ENCODE results near the gene POFUT1. TPM values are rescaled to one million over a fixed set of nuclear protein-coding genes. Genes with fewer than 3 reads are reported as not detected.
"Not testable (repeated sequence)": the region's sequence is repeated elsewhere in the genome, so short reads cannot be mapped to it uniquely, and the experiment has no call there.

Gene POFUT1
- total RNA-seq, 1 donor from 2014 or later = 23.8 TPM

DNA sequence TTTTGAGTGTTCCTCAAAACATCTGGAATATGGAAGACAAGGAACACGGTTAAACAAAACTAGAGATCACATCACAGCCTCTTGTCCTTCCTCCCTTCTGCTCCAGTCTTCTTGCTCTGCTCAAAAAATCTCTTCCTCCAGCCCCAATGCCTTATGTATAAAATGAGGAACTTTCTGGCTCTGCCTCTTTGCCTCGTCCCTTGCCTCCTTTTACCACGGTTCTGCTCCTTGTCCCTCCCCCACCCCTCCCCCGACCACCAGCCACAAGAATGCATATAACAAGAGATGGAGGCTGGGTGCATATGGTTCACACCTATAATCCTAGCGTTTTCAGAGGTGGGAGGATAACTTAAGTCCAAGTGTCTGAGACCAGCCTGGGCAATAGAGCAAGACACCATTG, 43.7 kb upstream of the POFUT1 start:
- no peak for DNase-seq (ENCODE audit: low read depth)
- TF ChIP-seq, protein P1, sequence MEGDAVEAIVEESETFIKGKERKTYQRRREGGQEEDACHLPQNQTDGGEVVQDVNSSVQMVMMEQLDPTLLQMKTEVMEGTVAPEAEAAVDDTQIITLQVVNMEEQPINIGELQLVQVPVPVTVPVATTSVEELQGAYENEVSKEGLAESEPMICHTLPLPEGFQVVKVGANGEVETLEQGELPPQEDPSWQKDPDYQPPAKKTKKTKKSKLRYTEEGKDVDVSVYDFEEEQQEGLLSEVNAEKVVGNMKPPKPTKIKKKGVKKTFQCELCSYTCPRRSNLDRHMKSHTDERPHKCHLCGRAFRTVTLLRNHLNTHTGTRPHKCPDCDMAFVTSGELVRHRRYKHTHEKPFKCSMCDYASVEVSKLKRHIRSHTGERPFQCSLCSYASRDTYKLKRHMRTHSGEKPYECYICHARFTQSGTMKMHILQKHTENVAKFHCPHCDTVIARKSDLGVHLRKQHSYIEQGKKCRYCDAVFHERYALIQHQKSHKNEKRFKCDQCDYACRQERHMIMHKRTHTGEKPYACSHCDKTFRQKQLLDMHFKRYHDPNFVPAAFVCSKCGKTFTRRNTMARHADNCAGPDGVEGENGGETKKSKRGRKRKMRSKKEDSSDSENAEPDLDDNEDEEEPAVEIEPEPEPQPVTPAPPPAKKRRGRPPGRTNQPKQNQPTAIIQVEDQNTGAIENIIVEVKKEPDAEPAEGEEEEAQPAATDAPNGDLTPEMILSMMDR (conservative IDR thresholded peaks at IDR 0.05; ENCODE audit: low read depth, low read length) = no peak
- H3K4me3 ChIP-seq (ENCODE audit: low read depth, low read length) = no peak overlapping the region

DNA sequence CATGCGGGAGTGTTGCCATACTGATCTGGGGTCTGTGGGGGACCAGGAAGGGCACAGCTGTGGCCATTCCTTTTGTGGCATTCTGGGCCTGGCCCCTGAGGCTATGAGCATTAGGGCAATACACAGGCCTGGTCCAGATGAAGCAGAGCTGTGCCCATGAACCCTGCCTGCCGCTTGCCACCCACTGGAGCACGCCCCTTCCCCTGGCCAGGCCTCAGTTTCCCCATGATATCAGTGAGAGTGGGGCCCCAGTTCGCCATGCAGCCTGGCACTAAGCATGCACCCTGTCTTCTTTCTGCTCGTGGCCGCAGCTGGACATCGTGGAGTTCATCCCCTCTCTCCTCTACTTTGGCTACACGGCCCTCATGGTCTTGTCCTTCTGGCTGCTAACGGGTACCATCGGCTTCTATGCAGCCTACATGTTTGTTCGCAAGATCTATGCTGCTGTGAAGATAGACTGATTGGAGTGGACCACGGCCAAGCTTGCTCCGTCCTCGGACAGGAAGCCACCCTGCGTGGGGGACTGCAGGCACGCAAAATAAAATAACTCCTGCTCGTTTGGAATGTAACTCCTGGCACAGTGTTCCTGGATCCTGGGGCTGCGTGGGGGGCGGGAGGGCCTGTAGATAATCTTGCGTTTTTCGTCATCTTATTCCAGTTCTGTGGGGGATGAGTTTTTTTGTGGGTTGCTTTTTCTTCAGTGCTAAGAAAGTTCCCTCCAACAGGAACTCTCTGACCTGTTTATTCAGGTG, 42.5 kb upstream of the POFUT1 start:
- DNase-seq (ENCODE audit: low read depth) = no peak
- TF ChIP-seq, protein P1 (conservative IDR thresholded peaks at IDR 0.05; ENCODE audit: low read depth, low read length) = no peak
- H3K4me3 ChIP-seq (ENCODE audit: low read depth, low read length) = no peak overlapping the region

DNA sequence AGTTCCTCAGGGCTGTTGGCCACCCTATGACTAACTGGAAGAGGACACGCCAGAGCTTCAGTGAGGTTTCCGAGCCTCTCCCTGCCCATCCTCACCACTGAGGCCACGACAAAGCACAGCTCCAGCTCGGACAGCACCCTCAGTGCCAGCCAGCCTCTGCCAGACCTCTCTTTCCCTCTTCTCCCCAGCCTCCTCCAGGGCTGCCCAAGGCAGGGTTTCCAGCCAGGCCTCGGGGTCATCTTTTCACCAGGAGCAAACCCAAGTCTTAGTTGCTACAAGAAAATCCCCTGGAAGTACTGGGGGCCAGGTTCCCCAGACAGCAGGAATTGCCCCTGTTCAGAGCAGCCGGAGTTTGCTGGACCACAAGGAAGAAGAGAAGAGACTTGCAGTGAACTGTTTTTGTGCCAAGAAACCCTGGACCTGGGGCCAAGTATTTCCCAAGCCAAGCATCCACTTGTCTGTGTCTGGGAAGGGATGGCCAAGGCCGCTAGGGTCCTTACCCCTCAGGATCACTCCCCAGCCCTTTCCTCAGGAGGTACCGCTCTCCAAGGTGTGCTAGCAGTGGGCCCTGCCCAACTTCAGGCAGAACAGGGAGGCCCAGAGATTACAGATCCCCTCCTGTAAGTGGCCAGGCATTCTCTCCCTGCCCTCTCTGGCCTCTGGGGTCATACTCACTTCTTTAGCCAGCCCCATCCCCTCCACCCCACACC, 41.7 kb upstream of the POFUT1 start:
- DNase-seq (ENCODE audit: low read depth) = no peak
- no peak overlapping the region for H3K4me3 ChIP-seq (ENCODE audit: low read depth, low read length)
- TF ChIP-seq, protein P1 (conservative IDR thresholded peaks at IDR 0.05; ENCODE audit: low read depth, low read length) = no peak

DNA sequence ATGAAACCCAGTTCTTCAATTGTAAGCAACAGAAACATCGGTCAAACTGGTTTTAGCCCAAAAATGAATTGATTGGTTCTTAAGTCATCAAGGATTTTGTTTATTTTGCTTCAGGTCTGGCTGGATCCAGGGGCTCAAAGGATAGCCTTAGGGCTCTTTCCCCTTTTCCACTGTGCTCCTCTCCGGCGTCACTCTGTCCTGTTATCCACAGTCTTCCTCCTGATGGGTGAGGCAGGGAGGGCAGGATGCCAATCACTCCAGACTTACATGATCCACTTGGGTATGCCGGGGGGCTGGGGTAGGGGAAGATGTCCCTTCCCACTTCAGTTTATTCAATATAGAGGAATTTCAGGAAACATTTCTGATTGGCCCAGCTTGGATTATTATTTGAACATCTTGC, 40.1 kb upstream of the POFUT1 start:
- no peak overlapping the region for H3K4me3 ChIP-seq (ENCODE audit: low read depth, low read length)
- no peak for DNase-seq (ENCODE audit: low read depth)
- TF ChIP-seq, protein P1 (conservative IDR thresholded peaks at IDR 0.05; ENCODE audit: low read depth, low read length) = no peak

DNA sequence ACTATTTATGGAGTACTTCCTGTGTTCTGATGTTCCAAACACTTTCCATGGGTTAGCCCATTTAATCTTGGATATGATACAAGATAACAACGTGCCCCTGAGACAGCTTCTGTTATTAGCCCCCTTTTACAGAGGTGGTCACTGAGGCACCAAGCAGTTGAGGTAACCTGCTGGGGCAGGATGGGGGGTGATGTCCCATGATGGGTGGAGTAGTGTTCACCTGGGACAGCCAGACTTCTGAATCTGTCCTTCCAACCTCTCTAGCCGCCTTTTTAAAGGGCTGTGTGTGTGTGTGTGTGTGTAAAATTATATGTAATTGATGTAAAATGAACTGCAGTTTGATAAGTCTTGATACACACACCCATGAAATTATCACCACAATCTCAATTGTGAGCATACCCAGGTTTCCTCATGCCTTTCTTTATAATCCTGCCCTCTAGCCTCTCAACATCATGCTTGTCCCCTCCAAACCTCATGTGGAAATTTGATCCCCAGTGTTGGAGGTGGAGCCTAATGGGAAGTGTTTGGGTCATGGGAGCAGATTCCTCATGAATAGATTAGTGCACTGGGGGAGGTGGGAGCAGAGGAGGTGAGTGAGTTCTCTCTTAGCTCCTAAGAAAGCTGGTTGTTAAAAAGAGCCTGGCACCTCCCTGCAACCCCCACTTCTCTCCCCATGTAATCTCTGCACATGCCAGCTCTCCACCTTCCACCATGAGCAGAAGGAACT, 39.3 kb upstream of the POFUT1 start:
- no peak for DNase-seq (ENCODE audit: low read depth)
- TF ChIP-seq, protein P1 (conservative IDR thresholded peaks at IDR 0.05; ENCODE audit: low read depth, low read length) = no peak
- no peak overlapping the region for H3K4me3 ChIP-seq (ENCODE audit: low read depth, low read length)

DNA sequence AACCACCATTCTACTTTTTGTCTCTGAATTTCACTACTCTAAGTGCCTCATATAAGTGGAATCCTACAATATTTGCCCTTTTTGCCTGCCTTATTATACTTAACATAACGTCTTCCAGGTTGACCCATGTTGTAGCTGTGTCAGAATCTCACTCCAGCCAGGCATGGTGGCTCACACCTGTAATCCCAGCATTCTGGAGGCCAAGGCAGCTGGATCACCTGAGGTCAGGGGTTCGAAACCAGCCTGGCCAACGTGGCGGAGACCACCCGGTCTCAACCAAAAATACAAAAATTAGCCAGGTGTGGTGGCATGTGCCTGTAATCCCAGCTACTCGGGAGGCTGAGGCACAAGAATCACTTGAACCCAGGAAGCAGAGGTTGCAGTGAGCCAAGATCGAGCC, 30.0 kb upstream of the POFUT1 start:
- not testable (repeated sequence) for H3K4me3 ChIP-seq (ENCODE audit: low read depth, low read length); DNase-seq (ENCODE audit: low read depth)

DNA sequence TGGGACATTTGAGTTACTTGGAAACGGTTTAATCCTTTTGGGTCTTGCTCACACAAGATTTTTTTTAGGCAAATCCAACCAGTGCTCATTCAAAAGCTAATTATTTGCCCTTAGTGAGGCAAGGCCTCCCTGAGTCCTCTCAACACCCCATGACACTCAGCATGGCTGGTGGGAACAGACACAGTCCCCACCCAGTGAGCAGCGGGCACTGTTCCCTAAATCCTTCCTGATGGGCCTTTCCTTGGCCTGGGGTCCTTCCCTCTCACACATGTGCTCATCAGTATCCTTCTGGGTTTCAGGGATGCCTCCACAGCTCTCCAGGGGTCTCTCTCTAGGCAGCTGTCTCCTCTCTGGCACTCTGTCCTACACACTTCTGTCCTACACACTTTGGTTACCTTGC, 28.2 kb upstream of the POFUT1 start:
- TF ChIP-seq, protein P1 (conservative IDR thresholded peaks at IDR 0.05; ENCODE audit: low read depth, low read length) = no peak
- H3K4me3 ChIP-seq (ENCODE audit: low read depth, low read length) = no peak overlapping the region
- no peak for DNase-seq (ENCODE audit: low read depth)

All from epithelial cell of proximal tubule (primary cell).